Head of caudate nucleus (tissue), 42 donors: ENCODE results near the gene AHCYL1.

Experiments used
- DNase-seq, 42 donors: peaks; one replicate each; pipeline versions ENCODE4 v3.0.0 to v3.0.0-alpha.2; 2020 to 2021; ENCODE audit warnings: mixed read lengths in 7 of 42
- intact Hi-C: fragments of 100-400 bp; cut with DNase I; formaldehyde crosslinking; loops from one replicate; pipeline ENCODE4 v1.15.0; 2022

The AHCYL1 gene

GRCh38 chr1:110068646-110069403 is 84.3 kb downstream of the AHCYL1 start:
- DNase-seq = no peak
- intact Hi-C loops = no loop called here

GRCh38 chr1:110069404-110070281 is 85.1 kb downstream of the AHCYL1 start:
- no peak for DNase-seq
- intact Hi-C loops = no loop called here

GRCh38 chr1:110070282-110070669 is 85.7 kb downstream of the AHCYL1 start:
- intact Hi-C loops = no loop called here
- DNase-seq = no peak

- intact Hi-C loops = no loop called here
- no peak for DNase-seq
These were observed 86.2 kb downstream of the AHCYL1 start, which contains the start of gene ALX3 for GRCh38 chr1:110070671-110071242. TSS of gene ALX3 (minus strand) at chr1:110070672. CDS start at chr1:110070612, 60 bp downstream.
